Measurements from ENCODE around the gene CFAP61.

Gene CFAP61

DNA sequence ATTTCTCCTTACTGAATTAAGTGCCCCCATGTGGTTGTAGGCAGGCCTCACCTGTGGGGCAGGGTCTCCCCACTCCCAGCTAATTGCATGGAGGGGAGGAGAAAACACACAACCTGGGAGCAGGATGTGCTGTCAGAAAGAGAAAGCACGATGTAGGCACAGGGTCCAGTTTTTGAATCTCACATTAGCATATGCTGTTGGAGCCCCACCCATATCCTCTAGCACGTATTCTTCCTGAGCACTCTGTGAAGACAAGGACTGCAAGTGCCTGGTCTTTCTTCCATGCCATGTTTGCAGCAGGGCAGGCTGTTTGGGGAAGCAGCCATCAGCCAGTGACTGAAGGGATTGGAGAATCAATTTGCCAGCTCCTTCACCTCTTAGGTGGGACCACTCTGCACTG is 108.2 kb downstream of the CFAP61 start:
- TF ChIP-seq, protein P1, sequence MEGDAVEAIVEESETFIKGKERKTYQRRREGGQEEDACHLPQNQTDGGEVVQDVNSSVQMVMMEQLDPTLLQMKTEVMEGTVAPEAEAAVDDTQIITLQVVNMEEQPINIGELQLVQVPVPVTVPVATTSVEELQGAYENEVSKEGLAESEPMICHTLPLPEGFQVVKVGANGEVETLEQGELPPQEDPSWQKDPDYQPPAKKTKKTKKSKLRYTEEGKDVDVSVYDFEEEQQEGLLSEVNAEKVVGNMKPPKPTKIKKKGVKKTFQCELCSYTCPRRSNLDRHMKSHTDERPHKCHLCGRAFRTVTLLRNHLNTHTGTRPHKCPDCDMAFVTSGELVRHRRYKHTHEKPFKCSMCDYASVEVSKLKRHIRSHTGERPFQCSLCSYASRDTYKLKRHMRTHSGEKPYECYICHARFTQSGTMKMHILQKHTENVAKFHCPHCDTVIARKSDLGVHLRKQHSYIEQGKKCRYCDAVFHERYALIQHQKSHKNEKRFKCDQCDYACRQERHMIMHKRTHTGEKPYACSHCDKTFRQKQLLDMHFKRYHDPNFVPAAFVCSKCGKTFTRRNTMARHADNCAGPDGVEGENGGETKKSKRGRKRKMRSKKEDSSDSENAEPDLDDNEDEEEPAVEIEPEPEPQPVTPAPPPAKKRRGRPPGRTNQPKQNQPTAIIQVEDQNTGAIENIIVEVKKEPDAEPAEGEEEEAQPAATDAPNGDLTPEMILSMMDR (IDR thresholded peaks at IDR 0.05; ENCODE audit: borderline replicate concordance, insufficient read depth, low read depth, low read length), result no peak
- no peak overlapping the region for H3K4me3 ChIP-seq (ENCODE audit: low read depth, low read length)

DNA sequence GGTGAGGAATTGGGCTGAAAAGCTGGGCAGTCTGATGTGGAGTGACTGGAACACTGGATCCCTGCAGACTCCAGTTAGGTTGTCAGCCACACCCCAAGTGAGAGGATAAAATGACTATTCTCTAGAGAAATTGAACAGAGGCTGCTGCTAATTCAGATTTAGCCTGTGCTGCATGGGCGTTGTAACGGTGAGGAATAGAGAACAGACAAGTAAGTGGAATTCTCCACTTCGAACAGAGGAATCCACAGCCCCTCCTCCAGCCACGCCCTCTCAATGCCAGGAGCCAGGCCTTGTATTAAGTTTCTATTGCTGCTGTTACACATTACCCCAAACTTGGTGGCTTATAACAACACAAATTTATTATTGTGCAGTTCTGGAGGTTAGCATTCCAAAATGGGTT is 109.3 kb downstream of the CFAP61 start:
- TF ChIP-seq, protein P1 (IDR thresholded peaks at IDR 0.05; ENCODE audit: borderline replicate concordance, insufficient read depth, low read depth, low read length), result no peak

DNA sequence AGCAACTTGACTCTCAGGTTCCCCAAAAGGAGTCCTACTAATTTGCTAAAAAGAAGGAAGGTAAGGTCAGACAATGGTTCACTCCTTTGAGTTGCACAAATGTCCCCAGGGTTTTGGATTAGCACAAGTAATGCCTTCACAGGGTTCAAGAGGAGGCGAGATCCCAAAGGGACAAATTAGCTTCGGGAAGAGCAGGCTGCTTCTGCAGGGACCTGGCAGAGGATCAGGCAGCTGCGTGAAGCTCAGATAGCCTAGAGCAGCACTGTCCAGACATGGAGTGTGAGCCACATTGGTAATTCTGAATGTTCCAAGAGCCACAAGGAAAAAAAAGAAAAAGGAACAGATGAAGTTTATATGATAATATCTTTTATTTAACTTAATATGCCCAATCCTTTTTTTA is 115.4 kb downstream of the CFAP61 start:
- no peak overlapping the region for H3K4me3 ChIP-seq (ENCODE audit: low read depth, low read length)
- TF ChIP-seq, protein P1 (IDR thresholded peaks at IDR 0.05; ENCODE audit: borderline replicate concordance, insufficient read depth, low read depth, low read length), result no peak

More for the DNA sequence above, 109.3 kb downstream of the CFAP61 start:
- H3K4me3 ChIP-seq (ENCODE audit: low read depth, low read length), result no peak overlapping the region

DNA sequence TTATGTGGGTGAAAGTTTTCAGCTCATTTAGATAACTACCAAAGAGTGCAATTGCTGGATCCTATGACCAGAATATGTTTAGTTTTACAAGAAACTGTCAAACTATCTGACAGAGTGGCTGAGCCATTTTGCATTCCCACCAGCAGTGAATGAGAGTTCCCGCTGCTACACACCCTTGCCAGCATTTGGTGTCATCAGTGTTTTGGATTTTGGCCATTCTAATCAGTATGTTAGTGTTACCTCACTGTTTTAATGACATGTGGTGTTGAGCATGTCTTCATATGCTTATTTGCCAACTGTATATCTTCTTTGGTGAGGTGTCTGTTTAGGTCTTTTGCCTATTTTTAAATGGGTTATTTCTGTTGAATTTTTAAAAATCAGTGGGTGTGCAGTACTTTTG is 120.9 kb downstream of the CFAP61 start:
- TF ChIP-seq, protein P1 (IDR thresholded peaks at IDR 0.05; ENCODE audit: borderline replicate concordance, insufficient read depth, low read depth, low read length), result no peak
- H3K4me3 ChIP-seq (ENCODE audit: low read depth, low read length), result no peak overlapping the region

DNA sequence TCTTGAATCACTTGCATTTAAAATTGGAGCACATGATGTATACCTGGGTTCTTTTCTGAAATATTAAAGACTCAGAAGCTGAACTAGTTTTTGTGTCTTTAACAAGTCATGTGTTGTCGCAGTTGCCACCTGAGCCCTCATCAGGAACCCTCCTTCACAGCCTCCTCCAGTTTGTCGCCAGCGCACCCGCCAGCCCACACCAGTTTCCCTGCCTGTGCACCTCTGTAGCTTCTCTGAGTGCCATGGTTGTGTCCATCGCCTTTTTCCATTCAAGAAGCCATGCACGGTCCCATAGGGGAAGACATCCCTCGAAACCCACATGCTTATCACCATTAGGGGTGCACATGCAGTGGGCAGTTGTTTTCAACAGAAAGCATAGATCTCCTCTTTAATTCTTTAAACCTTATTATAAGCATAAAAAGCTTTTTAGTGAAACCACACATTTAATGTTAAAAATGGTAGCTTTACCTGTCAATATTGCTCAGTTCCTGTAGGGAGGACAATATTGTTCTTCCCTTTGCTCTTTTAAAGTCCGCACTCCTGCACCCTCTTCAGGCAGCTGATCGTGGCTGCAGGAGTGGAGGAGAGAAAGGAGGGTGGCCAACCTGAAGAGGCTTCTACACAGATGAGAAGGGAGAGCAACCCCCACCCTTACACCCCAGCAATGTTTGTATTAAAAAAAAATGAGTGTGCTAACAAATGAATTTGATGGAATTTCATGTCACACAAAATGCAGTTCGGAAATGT is 121.9 kb downstream of the CFAP61 start:
- TF ChIP-seq, protein P1 (IDR thresholded peaks at IDR 0.05; ENCODE audit: borderline replicate concordance, insufficient read depth, low read depth, low read length), result no peak
- no peak overlapping the region for H3K4me3 ChIP-seq (ENCODE audit: low read depth, low read length)

DNA sequence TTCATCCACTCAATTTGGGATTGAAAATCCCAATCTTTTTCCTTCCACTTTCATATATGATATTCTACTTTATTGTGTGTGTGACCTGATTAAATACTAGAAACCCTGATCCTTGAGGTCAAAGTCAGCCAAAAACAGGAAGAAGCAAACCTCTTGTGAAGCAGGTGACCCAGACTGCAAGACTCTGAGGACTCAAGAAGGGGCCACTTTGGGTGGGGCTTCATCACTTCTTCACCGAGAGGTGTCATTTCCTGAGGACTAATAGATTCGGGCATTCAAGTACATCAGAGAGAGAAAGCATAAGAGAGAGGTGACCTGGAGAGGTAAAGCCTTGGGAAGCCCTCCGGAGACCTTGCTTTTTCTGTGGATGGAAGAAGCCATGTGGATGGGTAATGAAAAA is 129.0 kb downstream of the CFAP61 start:
- no peak overlapping the region for H3K4me3 ChIP-seq (ENCODE audit: low read depth, low read length)
- TF ChIP-seq, protein P1 (IDR thresholded peaks at IDR 0.05; ENCODE audit: borderline replicate concordance, insufficient read depth, low read depth, low read length), result no peak

DNA sequence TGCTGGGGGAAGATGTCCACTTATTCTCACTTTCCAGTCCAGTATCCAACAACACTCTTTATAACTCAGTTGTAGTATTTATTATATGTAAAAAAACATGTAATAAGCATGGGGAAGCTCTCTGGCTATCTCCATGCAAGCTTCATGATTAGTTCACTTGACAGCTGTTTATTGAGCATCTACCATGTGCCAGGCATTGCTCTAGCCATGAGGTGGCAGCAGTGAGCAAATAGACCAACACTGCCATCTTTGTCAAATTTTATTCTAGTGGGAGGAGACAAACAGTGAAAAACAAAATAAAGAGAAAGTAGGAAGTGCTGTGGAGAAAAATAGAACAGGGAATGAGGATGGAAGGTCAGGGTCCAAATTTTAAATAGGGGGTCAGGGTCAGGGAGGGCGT is 131.8 kb downstream of the CFAP61 start:
- TF ChIP-seq, protein P1 (IDR thresholded peaks at IDR 0.05; ENCODE audit: borderline replicate concordance, insufficient read depth, low read depth, low read length), result peak; percentile 48; the same call in 1 of the 2 replicates

More for the DNA sequence above, 131.8 kb downstream of the CFAP61 start:
- H3K4me3 ChIP-seq (ENCODE audit: low read depth, low read length), result no peak overlapping the region
